Karpas-422 (cell line): ENCODE data around the gene CSHL1. TPM values are rescaled to one million over a fixed set of nuclear protein-coding genes. Genes with fewer than 3 reads are reported as not detected.
A peak's percentile ranks its signal among the peaks of the same experiment; 100 is the strongest.
"Not testable (repeated sequence)": the region's sequence is repeated elsewhere in the genome, so short reads cannot be mapped to it uniquely, and the experiment has no call there.

Experiments
- DNase-seq: peaks from one replicate; pipeline ENCODE4 v3.0.0-alpha.2; 2015
- H2AFZ ChIP-seq: fragments of 200-600 bp; sonication (generic); 2 replicates; pipeline ENCODE4 v1.6.1; 2014; ENCODE audit warnings: antibody characterized with exemption, low read length, mixed read lengths
- H3K27ac ChIP-seq: fragments of 200-600 bp; sonication (generic); 2 replicates; pipeline ENCODE4 v1.5.1; 2014; ENCODE audit warnings: mild to moderate bottlenecking, low read length, moderate library complexity
- H3K27me3 ChIP-seq: fragments of 200-600 bp; sonication (generic); 2 replicates; pipeline ENCODE4 v1.6.1; 2014; ENCODE audit warnings: low read length, mixed read lengths
- H3K36me3 ChIP-seq: fragments of 200-600 bp; sonication (generic); 2 replicates; pipeline ENCODE4 v1.6.1; 2014; ENCODE audit warnings: low read length, mixed read lengths; ENCODE audit not compliant: insufficient read depth
- H3K4me1 ChIP-seq: fragments of 200-600 bp; sonication (generic); 2 replicates; pipeline ENCODE4 v1.6.1; 2014; ENCODE audit warnings: mild to moderate bottlenecking, low read length, mixed read lengths
- H3K4me2 ChIP-seq: fragments of 200-600 bp; sonication (generic); 2 replicates; pipeline ENCODE4 v1.6.1; 2014; ENCODE audit warnings: low read length, low read depth, mild to moderate bottlenecking; ENCODE audit not compliant: poor library complexity, severe bottlenecking
- H3K4me3 ChIP-seq: fragments of 200-600 bp; sonication (generic); 2 replicates; pipeline ENCODE4 v1.5.1; 2014; ENCODE audit warnings: mild to moderate bottlenecking, antibody characterized with exemption, low read length, mixed read lengths
- H3K79me2 ChIP-seq: fragments of 200-600 bp; sonication (generic); 2 replicates; pipeline ENCODE4 v1.6.1; 2014; ENCODE audit warnings: mild to moderate bottlenecking, low read length, mixed read lengths
- H3K9ac ChIP-seq: fragments of 200-600 bp; sonication (generic); 2 replicates; pipeline ENCODE4 v1.6.0; 2014; ENCODE audit warnings: low read length
- H3K9me2 ChIP-seq: fragments of 200-600 bp; sonication (generic), shearing (Covaris generic); replicated peaks from 2 replicates; pipeline ENCODE4 v1.6.0; 2014; ENCODE audit warnings: mild to moderate bottlenecking, low read length, moderate library complexity; ENCODE audit not compliant: insufficient read depth
- H3K9me3 ChIP-seq: fragments of 300-700, 200-600 bp; sonication (generic); 2 replicates; pipeline ENCODE4 v1.6.1; 2014; ENCODE audit warnings: low read length, mixed read lengths
- H4K20me1 ChIP-seq: fragments of 200-600 bp; sonication (generic); 2 replicates; pipeline ENCODE4 v1.6.1; 2014; ENCODE audit warnings: mild to moderate bottlenecking, antibody characterized with exemption, low read length, low read depth; ENCODE audit not compliant: insufficient read depth
- total RNA-seq: library from RNA; depleted of rRNA; stranded (reverse); fragments of >200 nt; shearing (Covaris generic); gene quantifications from 2 replicates; pipeline ENCODE4 v1.2.3, GENCODE V29; 2014; ENCODE audit warnings: low replicate concordance

Gene CSHL1
- total RNA-seq, 1 experiment from 2014 or later: not detected

DNA sequence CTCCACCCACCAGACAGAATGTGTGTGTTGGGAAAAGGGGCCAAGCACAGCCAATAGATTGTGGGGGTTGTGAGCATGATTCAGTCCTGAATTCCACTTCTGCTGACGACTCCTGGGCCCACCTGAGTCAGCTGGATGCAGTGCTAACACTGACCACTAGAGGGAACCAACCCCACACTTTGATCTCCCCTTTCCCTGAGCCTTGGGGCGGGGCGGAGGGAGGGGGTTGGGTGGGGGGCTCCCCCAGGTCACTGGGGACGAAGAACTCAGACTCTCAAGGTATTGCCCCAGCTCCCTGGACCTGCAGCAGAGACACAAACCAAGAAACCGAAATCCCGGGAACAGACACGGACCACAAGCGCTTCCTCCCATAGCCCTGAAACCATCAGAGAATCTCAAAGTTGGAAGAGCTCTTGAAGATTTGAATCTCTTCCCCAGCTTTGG is 621 bp upstream of the CSHL1 start:
- no peak overlapping the region for H3K9ac ChIP-seq
- peaks cover 24% of the 10 kb centered on the region for H3K4me1 ChIP-seq
- no peak overlapping the region for H3K4me2 ChIP-seq
- no peak overlapping the region for H3K27ac ChIP-seq
- no peaks in the 10 kb centered on the region for H3K27me3 ChIP-seq
- no peak overlapping the region for H3K4me3 ChIP-seq
- no peaks in the 10 kb centered on the region for H3K9me2 ChIP-seq
- H3K36me3 ChIP-seq: no peaks in the 10 kb centered on the region
- H3K79me2 ChIP-seq: no peaks in the 10 kb centered on the region
- DNase-seq: peak; percentile 86
- no peaks in the 10 kb centered on the region for H4K20me1 ChIP-seq
- no peak overlapping the region for H2AFZ ChIP-seq
- H3K9me3 ChIP-seq: no peaks in the 10 kb centered on the region

GRCh38 chr17:63910096-63910495 is 962 bp downstream of the CSHL1 start:
- Histone ChIP-seq H3K4me1 (peaks cover 10% of the 10 kb centered on the region), H3K9me2 (no peaks in the 10 kb centered on the region), H3K4me2 (no peak overlapping the region), H3K36me3 (no peaks in the 10 kb centered on the region), H3K4me3 (no peak overlapping the region), H3K9me3 (no peaks in the 10 kb centered on the region), H3K27me3 (no peaks in the 10 kb centered on the region), H4K20me1 (no peaks in the 10 kb centered on the region), H3K9ac (no peak overlapping the region), H3K27ac (no peak overlapping the region), H2AFZ (no peak overlapping the region), H3K79me2 (no peaks in the 10 kb centered on the region)
- DNase-seq: no peak

GRCh38 chr17:63909586-63909985 is 1.5 kb downstream of the CSHL1 start:
- not testable (repeated sequence) for H3K9me2 ChIP-seq, H3K36me3 ChIP-seq, H3K4me3 ChIP-seq, H3K79me2 ChIP-seq, H3K27me3 ChIP-seq, H3K9me3 ChIP-seq, DNase-seq, H4K20me1 ChIP-seq, H3K4me1 ChIP-seq, H2AFZ ChIP-seq, H3K9ac ChIP-seq, H3K4me2 ChIP-seq, H3K27ac ChIP-seq

DNA sequence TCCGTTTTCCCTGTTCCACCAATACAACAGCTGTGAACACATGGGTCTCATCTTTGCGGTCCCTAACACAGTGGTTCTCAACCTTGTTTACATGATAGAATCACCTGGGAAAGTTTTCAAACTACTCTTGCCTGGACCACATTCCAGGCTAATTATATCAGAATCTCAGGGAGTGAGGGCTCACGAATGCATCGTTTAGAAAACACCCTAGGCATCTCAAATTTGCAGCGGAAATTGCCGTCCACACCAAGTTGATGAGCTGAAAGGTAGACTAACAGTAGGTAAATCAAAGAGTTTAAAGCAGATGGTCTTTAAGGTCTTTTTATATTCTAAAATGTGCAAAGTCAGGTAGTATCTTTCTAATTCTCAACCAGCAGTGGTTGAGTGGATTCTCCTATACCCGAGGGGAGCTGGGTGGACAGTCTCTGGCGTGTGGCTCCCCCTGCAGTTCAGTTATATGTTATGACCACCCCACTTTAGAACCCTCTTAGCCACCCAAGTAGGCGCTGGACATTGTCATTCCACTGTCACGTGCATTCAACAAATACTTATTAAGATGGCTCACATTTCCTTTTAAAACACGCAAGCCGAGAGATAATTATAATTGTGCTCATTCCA is 3.8 kb downstream of the CSHL1 start:
- peak; percentile 57 for DNase-seq

DNA sequence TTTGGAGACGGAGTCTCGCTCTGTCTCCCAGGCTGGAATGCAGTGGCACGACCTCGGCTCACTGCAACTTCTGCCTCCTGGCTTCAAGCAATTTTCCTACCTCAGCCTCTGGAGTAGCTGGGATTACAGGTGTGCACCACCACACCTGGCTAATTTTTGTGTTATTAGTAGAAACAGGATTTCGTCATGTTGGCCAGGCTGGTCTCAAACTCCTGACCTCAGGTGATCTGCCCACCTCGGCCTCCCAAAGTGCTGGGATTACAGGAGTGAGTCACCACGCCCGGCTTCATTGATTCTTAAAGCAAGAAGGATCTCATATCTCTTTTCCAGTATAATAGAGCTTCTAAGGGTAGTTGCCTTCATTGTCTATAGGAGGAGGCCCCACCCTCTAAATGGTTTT is 6.3 kb downstream of the CSHL1 start:
- not testable (repeated sequence) for H4K20me1 ChIP-seq, H3K4me3 ChIP-seq, H3K79me2 ChIP-seq, H3K9me2 ChIP-seq, H2AFZ ChIP-seq, H3K4me1 ChIP-seq, H3K27ac ChIP-seq, H3K9ac ChIP-seq, H3K27me3 ChIP-seq, H3K9me3 ChIP-seq, H3K4me2 ChIP-seq, DNase-seq, H3K36me3 ChIP-seq

More for the DNA sequence above, 3.8 kb downstream of the CSHL1 start:
- not testable (repeated sequence) for H3K4me3 ChIP-seq, H3K9me3 ChIP-seq, H3K4me1 ChIP-seq, H3K27ac ChIP-seq, H3K27me3 ChIP-seq, H2AFZ ChIP-seq, H3K4me2 ChIP-seq, H3K9ac ChIP-seq, H4K20me1 ChIP-seq, H3K9me2 ChIP-seq, H3K36me3 ChIP-seq, H3K79me2 ChIP-seq

GRCh38 chr17:63903787-63904201 is 7.3 kb downstream of the CSHL1 start:
- not testable (repeated sequence) for H3K9me3 ChIP-seq, H3K9me2 ChIP-seq, H3K4me3 ChIP-seq, DNase-seq, H3K27ac ChIP-seq, H3K79me2 ChIP-seq, H3K4me2 ChIP-seq, H3K9ac ChIP-seq, H3K27me3 ChIP-seq, H4K20me1 ChIP-seq, H3K36me3 ChIP-seq, H3K4me1 ChIP-seq, H2AFZ ChIP-seq

- not testable (repeated sequence) for H3K36me3 ChIP-seq, H3K9me2 ChIP-seq, H3K4me1 ChIP-seq, H3K4me2 ChIP-seq, H4K20me1 ChIP-seq, H3K27me3 ChIP-seq, H3K4me3 ChIP-seq, DNase-seq, H3K9me3 ChIP-seq, H2AFZ ChIP-seq, H3K27ac ChIP-seq, H3K9ac ChIP-seq, H3K79me2 ChIP-seq
Measured at GRCh38 chr17:63901971-63902370, 9.1 kb downstream of the CSHL1 start.

GRCh38 chr17:63898899-63899798 is 11.9 kb downstream of the CSHL1 start:
- H4K20me1 ChIP-seq, H3K79me2 ChIP-seq, H3K4me3 ChIP-seq, H3K4me2 ChIP-seq, H3K27me3 ChIP-seq, H3K9me3 ChIP-seq, H3K9ac ChIP-seq, H3K9me2 ChIP-seq, H3K4me1 ChIP-seq, H3K36me3 ChIP-seq, DNase-seq, H2AFZ ChIP-seq, H3K27ac ChIP-seq: not testable (repeated sequence)
